ENCODE results near the gene SPACDR. TPM values are rescaled to one million over a fixed set of nuclear protein-coding genes. Genes with fewer than 3 reads are reported as not detected.
"Not testable (repeated sequence)": the region's sequence is repeated elsewhere in the genome, so short reads cannot be mapped to it uniquely, and the experiment has no call there.

Gene SPACDR
- total RNA-seq, 5 donors from 2014 or later (not counting 1 experiment from before 2014, with no cell fraction given) = 1.3 to 4.0 (median 3.3) TPM

- Mint-ChIP-seq H3K27me3 (no peaks in the 10 kb centered on the region), H3K9me3 (no peaks in the 10 kb centered on the region), H3K4me1 (peaks cover 0 to 4% (median 0%) of the 10 kb centered on the region in 3 donors), H3K4me3 (no peak overlapping the region), H3K27ac (no peak overlapping the region), H3K36me3 (no peaks in the 10 kb centered on the region)
- no peaks in the 10 kb centered on the region for H3K4me1 ChIP-seq (ENCODE audit: control insufficient read depth in 1 of 2, extremely low read depth in 1 of 2, insufficient read depth in 2 of 2, low read length in 2 of 2)
- DNase-seq (no peak), ATAC-seq (replicated peaks in 1 of 4) (no peak)
- ChIA-PET POLR2A (no interaction called here), CTCF (no interaction called here)
- 94% methylated on average over 4 of the region's 9 CpGs for WGBS (ENCODE audit: insufficient coverage)
- no peaks in the 10 kb centered on the region for H3K36me3 ChIP-seq (ENCODE audit: control insufficient read depth in 2 of 2, extremely low read depth in 1 of 2, insufficient read depth in 1 of 2, low read length in 1 of 2)
- no peak overlapping the region for H3K27ac ChIP-seq (ENCODE audit: low read length)
- peaks cover 0 to 3% of the 10 kb centered on the region in 2 experiments for H3K27me3 ChIP-seq (replicated peaks in 1 of 2; ENCODE audit: control insufficient read depth in 2 of 2, extremely low read depth in 1 of 2, insufficient read depth in 2 of 2, low read length in 1 of 2)
- no peak overlapping the region for H3K4me3 ChIP-seq (ENCODE audit: control insufficient read depth in 1 of 2, extremely low read depth in 1 of 2, low read length in 1 of 2)
- H3K9me3 ChIP-seq = no peaks in the 10 kb centered on the region
These were observed 41.0 kb upstream of the SPACDR start for GRCh38 chr7:100504887-100505611.

GRCh38 chr7:100504031-100504430, 40.0 kb upstream of the SPACDR start:
- H3K36me3 Mint-ChIP-seq; H3K4me1 ChIP-seq (ENCODE audit: control insufficient read depth in 1 of 2, extremely low read depth in 1 of 2, insufficient read depth in 2 of 2, low read length in 2 of 2); H3K27me3 Mint-ChIP-seq; H3K9me3 Mint-ChIP-seq; DNase-seq; H3K4me3 Mint-ChIP-seq; CTCF ChIA-PET; H3K4me1 Mint-ChIP-seq; H3K9me3 ChIP-seq; H3K4me3 ChIP-seq (ENCODE audit: control insufficient read depth in 1 of 2, extremely low read depth in 1 of 2, low read length in 1 of 2); H3K27ac Mint-ChIP-seq; H3K27ac ChIP-seq (ENCODE audit: low read length); ATAC-seq (replicated peaks in 1 of 4); H3K36me3 ChIP-seq (ENCODE audit: control insufficient read depth in 2 of 2, extremely low read depth in 1 of 2, insufficient read depth in 1 of 2, low read length in 1 of 2); H3K27me3 ChIP-seq (replicated peaks in 1 of 2; ENCODE audit: control insufficient read depth in 2 of 2, extremely low read depth in 1 of 2, insufficient read depth in 2 of 2, low read length in 1 of 2): not testable (repeated sequence)
- POLR2A ChIA-PET = interaction anchor here in 1 of 2 donors (0.7 kb wide), 1 partner anchor 14 kb away, joined by 3 read pairs; no protein-coding TSS in a partner anchor
- WGBS (ENCODE audit: insufficient coverage) = 89% methylated on average over 1 of the region's 3 CpGs

- DNase-seq; H3K9me3 ChIP-seq; H3K4me1 Mint-ChIP-seq; H3K27ac ChIP-seq (ENCODE audit: low read length); CTCF ChIA-PET; ATAC-seq (replicated peaks in 1 of 4); H3K27ac Mint-ChIP-seq; H3K4me3 ChIP-seq (ENCODE audit: control insufficient read depth in 1 of 2, extremely low read depth in 1 of 2, low read length in 1 of 2); H3K36me3 Mint-ChIP-seq; H3K27me3 ChIP-seq (replicated peaks in 1 of 2; ENCODE audit: control insufficient read depth in 2 of 2, extremely low read depth in 1 of 2, insufficient read depth in 2 of 2, low read length in 1 of 2); H3K4me3 Mint-ChIP-seq; H3K9me3 Mint-ChIP-seq; H3K27me3 Mint-ChIP-seq; H3K4me1 ChIP-seq (ENCODE audit: control insufficient read depth in 1 of 2, extremely low read depth in 1 of 2, insufficient read depth in 2 of 2, low read length in 2 of 2); H3K36me3 ChIP-seq (ENCODE audit: control insufficient read depth in 2 of 2, extremely low read depth in 1 of 2, insufficient read depth in 1 of 2, low read length in 1 of 2): not testable (repeated sequence)
- no CpG with 5 or more reads among the region's 2 CpGs for WGBS (ENCODE audit: insufficient coverage)
- POLR2A ChIA-PET = interaction anchor here in 1 of 2 donors (0.7 kb wide), 1 partner anchor 18 kb away, joined by 6 read pairs; no protein-coding TSS in a partner anchor
These were observed 36.7 kb upstream of the SPACDR start for GRCh38 chr7:100500743-100501142.

DNA sequence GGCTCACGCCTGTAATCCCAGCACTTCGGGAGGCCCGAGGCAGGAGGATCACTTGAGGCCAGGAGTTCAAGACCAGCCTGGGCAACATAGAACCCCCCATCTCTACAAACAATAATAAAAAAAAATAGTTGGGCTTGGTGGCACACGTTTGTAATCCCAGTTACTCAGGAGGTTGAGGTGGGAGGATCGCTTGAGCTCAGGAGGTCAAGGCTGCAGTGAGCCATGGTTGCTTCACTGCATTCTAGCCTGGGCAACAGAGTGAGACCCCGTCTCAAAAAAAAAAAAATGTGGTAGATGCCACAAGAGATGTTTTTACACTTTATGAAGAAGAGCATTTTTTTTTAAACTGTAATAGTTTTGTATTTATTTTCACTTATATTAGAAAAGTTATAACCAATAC, 32.4 kb upstream of the SPACDR start:
- ChIA-PET CTCF (interaction anchor here in 1 of 2 donors (1.0 kb wide), 1 partner anchor 16 kb away, joined by 3 read pairs; no protein-coding TSS in a partner anchor), POLR2A (no interaction called here)
- no peaks in the 10 kb centered on the region for H3K9me3 ChIP-seq
- no peak overlapping the region for H3K4me3 Mint-ChIP-seq
- H3K27ac Mint-ChIP-seq = no peak overlapping the region
- ATAC-seq (replicated peaks in 1 of 4) = no peak
- 92% methylated on average over 2 of the region's 6 CpGs for WGBS (ENCODE audit: insufficient coverage)
- H3K4me1 ChIP-seq (ENCODE audit: control insufficient read depth in 1 of 2, extremely low read depth in 1 of 2, insufficient read depth in 2 of 2, low read length in 2 of 2) = peaks cover 0 to 14% of the 10 kb centered on the region in 2 experiments
- H3K36me3 ChIP-seq (ENCODE audit: control insufficient read depth in 2 of 2, extremely low read depth in 1 of 2, insufficient read depth in 1 of 2, low read length in 1 of 2) = no peaks in the 10 kb centered on the region
- no peak overlapping the region for H3K27ac ChIP-seq (ENCODE audit: low read length)
- peaks cover 15 to 30% (median 19%) of the 10 kb centered on the region in 3 donors for H3K4me1 Mint-ChIP-seq
- no peaks in the 10 kb centered on the region for H3K9me3 Mint-ChIP-seq
- no peaks in the 10 kb centered on the region for H3K36me3 Mint-ChIP-seq
- no peak for DNase-seq
- H3K27me3 ChIP-seq (replicated peaks in 1 of 2; ENCODE audit: control insufficient read depth in 2 of 2, extremely low read depth in 1 of 2, insufficient read depth in 2 of 2, low read length in 1 of 2) = peaks cover 0 to 8% of the 10 kb centered on the region in 2 experiments
- no peak overlapping the region for H3K4me3 ChIP-seq (ENCODE audit: control insufficient read depth in 1 of 2, extremely low read depth in 1 of 2, low read length in 1 of 2)
- peaks cover 0 to 4% of the 10 kb centered on the region in 2 donors for H3K27me3 Mint-ChIP-seq

DNA sequence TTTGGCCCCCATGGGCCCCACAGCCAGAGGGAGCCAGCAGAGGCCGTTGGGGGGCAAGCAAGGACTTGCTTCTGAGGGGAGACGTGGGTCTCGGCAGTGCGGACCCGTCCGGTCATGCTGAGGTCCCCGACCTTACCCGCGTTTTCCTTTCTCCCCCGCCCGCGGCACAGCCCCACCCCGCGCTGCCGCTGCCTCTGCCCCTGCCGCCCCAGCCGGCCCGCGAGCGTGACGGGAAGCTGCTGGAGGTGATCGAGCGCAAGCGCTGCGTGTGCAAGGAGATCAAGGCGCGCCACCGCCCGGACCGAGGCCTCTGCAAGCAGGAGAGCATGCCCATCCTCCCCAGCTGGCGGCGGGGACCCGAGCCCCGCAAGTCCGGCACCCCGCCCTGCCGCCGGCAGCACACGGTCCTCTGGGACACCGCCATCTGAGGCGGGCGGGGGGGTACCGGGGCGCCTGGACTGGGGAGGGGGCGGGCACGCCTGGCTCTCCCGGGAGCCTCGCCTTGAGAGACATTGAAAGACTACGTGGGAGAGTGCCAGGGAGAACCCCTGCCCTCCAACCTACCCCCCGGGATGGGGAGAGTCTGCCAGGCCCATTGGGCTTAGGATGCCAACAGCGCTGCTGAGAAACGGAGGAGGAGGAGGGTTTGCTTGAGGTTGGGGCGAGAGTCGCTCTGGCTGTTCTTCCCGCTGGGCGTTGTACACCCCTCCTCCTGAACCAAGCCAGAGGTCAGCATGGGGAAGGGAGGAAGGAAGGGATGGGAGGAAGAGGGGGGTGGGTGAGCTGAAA, 29.6 kb upstream of the SPACDR start:
- CTCF ChIA-PET = interaction anchor here (0.5 to 2.0 kb wide), 5 partner anchors 12 to 485 kb away, joined by 3 to 6 read pairs (median 5); no protein-coding TSS in a partner anchor

GRCh38 chr7:100492738-100493475, 28.8 kb upstream of the SPACDR start:
- Mint-ChIP-seq H3K27ac (peak overlapping the region; percentile 16 to 79), H3K9me3 (no peaks in the 10 kb centered on the region), H3K36me3 (no peaks in the 10 kb centered on the region), H3K27me3 (peaks cover 0 to 4% of the 10 kb centered on the region in 2 donors), H3K4me1 (peaks cover 15 to 35% (median 24%) of the 10 kb centered on the region in 3 donors), H3K4me3 (peak overlapping the region; percentile 58 to 76 (median 73))
- H3K36me3 ChIP-seq (ENCODE audit: control insufficient read depth in 2 of 2, extremely low read depth in 1 of 2, insufficient read depth in 1 of 2, low read length in 1 of 2) = no peaks in the 10 kb centered on the region
- H3K27ac ChIP-seq (ENCODE audit: low read length) = no peak overlapping the region
- DNase-seq = no peak
- peak overlapping the region; percentile 4 to 36 for H3K4me3 ChIP-seq (ENCODE audit: control insufficient read depth in 1 of 2, extremely low read depth in 1 of 2, low read length in 1 of 2)
- CTCF ChIA-PET = interaction anchor here (0.5 to 2.0 kb wide), 4 partner anchors 11 to 484 kb away, joined by 3 to 6 read pairs (median 4); no protein-coding TSS in a partner anchor
- H3K4me1 ChIP-seq (ENCODE audit: control insufficient read depth in 1 of 2, extremely low read depth in 1 of 2, insufficient read depth in 2 of 2, low read length in 2 of 2) = peaks cover 0 to 21% of the 10 kb centered on the region in 2 experiments
- ATAC-seq (replicated peaks in 1 of 4) = peak in 3 of 4 experiments; percentile 2 to 15 (median 13)
- H3K9me3 ChIP-seq = no peaks in the 10 kb centered on the region
- H3K27me3 ChIP-seq (replicated peaks in 1 of 2; ENCODE audit: control insufficient read depth in 2 of 2, extremely low read depth in 1 of 2, insufficient read depth in 2 of 2, low read length in 1 of 2) = peaks cover 0 to 14% of the 10 kb centered on the region in 2 experiments
- 91% methylated on average over 4 of the region's 5 CpGs for WGBS (ENCODE audit: insufficient coverage)
- POLR2A ChIA-PET = no interaction called here

More for the DNA sequence above, 29.6 kb upstream of the SPACDR start:
- Histone ChIP-seq H3K9me3 (no peaks in the 10 kb centered on the region), H3K4me1 (ENCODE audit: control insufficient read depth in 1 of 2, extremely low read depth in 1 of 2, insufficient read depth in 2 of 2, low read length in 2 of 2) (peaks cover 0 to 21% of the 10 kb centered on the region in 2 experiments), H3K27ac (ENCODE audit: low read length) (no peak overlapping the region), H3K36me3 (ENCODE audit: control insufficient read depth in 2 of 2, extremely low read depth in 1 of 2, insufficient read depth in 1 of 2, low read length in 1 of 2) (no peaks in the 10 kb centered on the region), H3K4me3 (ENCODE audit: control insufficient read depth in 1 of 2, extremely low read depth in 1 of 2, low read length in 1 of 2) (peak overlapping the region; percentile 33 to 36), H3K27me3 (replicated peaks in 1 of 2; ENCODE audit: control insufficient read depth in 2 of 2, extremely low read depth in 1 of 2, insufficient read depth in 2 of 2, low read length in 1 of 2) (peaks cover 0 to 14% of the 10 kb centered on the region in 2 experiments)
- 3% methylated on average over 32 of the region's 56 CpGs for WGBS (ENCODE audit: insufficient coverage)
- peak overlapping the region; percentile 58 to 76 (median 73) for H3K4me3 Mint-ChIP-seq
- no peaks in the 10 kb centered on the region for H3K36me3 Mint-ChIP-seq
- peak overlapping the region; percentile 22 to 27 for H3K27ac Mint-ChIP-seq
- H3K4me1 Mint-ChIP-seq = peaks cover 15 to 35% (median 24%) of the 10 kb centered on the region in 3 donors
- no peaks in the 10 kb centered on the region for H3K9me3 Mint-ChIP-seq
- POLR2A ChIA-PET = no interaction called here
- DNase-seq (peak in 32 of 35 experiments; percentile 25 to 74 (median 50)), ATAC-seq (replicated peaks in 1 of 4) (peak; percentile 90 to 96 (median 92))
- peaks cover 0 to 4% of the 10 kb centered on the region in 2 donors for H3K27me3 Mint-ChIP-seq
